Activated CD8-positive, alpha-beta memory T cell treated with anti-CD3 and anti-CD28 coated beads for 24 hours (primary cell): Measurements from ENCODE around the gene PLEKHF1.

Source experiments
- DNase-seq: peaks from one replicate; pipeline ENCODE4 v3.0.0-alpha.2; 2020

Gene PLEKHF1

DNA sequence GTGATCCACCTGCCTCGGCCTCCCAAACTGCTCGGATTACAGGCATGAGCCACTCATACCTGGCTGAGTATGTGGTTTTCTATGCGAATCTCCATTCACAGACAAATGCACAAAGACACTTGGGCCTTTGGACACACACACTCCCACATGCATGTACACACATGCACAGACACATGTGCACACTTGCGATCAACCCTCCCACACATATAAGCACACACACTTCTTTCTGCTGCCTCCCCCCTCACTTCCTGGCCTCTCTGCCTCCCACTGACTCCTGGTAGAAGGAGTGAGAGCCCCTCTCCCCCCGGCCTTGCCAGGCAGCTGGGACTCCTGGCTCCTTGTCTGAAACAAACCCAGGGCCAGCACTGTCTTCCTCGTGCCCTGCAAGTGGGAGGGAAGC, 29.3 kb upstream of the PLEKHF1 start:
- DNase-seq = no peak

DNA sequence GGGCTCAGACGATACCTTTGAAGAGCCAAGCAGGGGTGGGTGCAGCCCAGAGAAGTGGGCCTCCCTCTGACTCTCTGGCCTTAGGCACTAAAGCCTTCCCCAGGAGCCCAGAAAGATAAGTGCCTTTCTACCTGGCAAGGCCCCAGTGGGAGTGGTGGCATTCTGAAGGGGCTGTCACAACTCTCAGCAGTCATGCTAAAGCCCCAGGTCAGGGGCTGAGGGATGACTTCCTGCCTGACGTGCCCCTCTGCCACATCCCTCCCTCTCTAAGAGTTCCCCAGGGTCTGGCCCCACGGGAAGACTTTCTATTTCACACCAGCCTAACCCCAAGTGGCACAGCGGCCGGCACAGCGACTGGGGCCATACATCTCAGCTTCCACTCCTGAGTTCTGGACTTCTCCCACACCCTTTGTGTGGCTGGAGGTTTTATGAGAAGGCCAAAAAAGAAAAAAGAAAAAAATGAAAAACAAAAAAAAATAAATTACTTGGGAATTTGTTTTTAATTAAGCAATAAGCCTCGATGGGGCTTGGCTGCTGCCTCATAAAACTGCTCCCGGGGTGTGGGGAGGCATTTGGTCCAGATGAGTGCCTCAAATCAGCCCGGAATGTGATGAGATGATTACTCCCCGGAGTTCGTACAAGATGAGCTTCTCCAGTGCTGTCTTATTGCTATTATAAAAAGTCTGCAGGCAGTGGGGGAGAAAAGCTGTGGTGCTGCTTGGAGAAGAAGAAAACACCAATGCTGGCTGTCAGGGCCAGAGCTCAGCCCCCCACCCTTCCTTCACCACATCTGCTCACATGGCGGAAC, 28.5 kb upstream of the PLEKHF1 start:
- no peak for DNase-seq

DNA sequence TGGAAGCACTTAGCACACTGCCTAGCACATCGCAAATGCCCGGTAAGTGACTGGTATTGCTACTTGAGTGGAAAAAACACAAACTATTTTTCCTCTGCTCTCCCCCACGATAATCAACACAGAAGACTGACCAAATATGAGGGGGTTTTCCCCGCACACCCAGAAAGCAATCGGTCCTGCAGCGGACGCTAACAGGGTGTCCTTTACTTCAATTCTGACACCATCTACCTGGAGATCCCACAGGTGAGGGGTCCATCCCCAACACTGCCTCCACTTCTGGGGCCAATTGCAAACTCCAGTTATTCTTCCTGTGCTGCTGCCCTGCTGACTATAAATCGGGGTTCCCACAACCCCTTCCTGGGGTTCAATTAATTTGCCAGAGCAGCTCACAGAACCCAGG, 26.2 kb upstream of the PLEKHF1 start:
- no peak for DNase-seq

DNA sequence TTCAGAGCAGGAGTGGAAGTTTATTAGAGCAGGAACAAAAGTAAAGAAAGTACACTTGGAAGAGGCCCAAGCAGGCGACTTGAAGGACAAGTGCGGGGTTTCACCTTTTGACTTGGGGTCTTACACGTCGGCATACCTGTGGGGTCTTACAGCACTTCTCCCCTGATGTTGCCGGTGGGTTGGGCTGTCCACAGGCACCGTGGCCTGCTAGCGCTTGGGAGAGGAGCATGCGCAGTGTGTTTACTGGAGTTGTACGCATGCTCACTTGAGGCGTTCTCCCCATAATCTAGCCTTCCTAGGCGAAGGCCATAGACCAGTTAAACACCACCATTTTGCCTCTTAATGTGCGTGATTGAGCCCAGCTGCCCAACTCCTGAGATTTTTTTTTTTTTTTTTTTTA, 25.0 kb upstream of the PLEKHF1 start:
- DNase-seq = no peak

DNA sequence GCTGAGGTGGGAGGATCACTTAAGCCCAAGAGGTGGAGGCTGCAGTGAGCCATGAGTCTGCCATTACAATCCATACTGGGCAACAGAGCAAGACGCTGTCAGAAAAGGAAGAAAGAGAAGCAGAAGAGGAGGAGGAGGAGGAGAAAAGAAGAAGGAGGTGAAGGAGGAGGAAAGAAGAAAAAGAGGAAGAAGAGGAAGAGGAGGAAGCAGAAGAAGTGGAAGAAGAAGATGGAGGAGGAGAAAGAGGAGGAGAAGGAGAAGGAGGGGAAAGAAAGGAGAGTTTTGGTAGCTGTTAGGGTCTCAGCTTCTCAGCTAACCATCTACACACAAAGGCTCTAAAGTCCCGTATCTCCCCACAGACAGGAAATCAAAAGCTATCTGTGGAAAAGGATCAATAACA, 23.7 kb upstream of the PLEKHF1 start:
- DNase-seq = no peak

DNA sequence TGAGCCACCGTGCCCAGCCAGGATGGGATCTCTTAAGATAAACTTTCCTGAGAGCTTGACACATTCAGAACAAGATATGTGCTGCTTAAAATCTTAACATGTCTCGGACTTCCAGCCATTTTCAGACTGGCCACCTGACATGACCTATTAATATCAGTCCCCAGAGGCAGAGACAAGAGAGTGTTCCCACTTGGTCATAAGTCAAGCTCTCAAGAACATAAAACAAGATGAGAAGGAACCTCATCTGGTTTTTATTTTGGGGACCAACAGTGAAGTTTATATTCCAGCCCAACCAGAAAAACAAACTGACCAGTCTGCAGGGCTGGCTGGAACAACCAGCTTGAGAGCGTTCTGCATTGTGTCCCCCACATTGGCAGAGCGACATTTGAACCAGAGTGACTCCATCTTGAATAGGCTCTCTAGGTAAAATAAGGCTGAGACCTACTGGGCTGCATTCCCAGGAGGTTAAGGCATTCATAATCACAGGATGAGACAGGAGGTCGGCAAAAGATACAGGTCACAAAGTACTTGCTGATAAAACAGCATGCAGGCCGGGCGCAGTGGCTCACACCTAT, 21.8 kb upstream of the PLEKHF1 start:
- no peak for DNase-seq

DNA sequence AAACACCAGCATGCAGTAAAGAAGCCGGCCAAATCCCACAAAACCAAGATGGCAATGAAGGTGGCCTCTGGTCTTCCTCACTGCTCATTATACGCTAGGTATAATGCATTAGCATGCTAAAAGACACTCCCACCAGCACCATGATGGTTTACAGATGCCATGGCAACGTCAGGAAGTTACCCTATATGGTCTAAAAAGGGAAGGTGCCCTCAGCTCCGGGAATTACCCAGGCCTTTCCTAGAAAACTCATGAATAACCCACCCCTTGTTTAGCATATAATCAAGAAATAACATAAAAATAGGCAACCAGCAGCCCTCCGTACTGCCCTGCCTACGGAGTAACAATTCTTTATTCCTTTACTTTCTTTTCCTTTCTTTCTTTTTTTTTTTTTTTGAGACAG, 21.1 kb upstream of the PLEKHF1 start:
- no peak for DNase-seq

DNA sequence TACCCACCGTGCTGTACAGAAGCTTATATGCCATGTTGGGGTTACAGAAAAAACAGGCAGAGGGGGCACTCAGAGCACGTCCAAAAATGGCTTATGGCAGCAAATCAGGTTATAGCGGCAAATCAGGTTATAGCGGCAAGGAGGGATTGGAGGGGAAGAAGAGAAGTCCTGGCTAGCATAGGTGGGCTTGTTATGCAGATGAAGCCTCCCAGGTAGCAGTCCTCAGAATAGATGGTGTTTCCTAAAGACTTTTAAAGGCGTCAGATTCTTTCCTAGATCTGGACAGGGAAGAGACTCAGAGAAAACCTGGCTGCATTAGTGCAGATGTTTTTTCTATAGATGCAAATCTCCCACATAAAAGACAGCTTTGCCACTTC, 19.8 kb upstream of the PLEKHF1 start:
- DNase-seq = no peak

DNA sequence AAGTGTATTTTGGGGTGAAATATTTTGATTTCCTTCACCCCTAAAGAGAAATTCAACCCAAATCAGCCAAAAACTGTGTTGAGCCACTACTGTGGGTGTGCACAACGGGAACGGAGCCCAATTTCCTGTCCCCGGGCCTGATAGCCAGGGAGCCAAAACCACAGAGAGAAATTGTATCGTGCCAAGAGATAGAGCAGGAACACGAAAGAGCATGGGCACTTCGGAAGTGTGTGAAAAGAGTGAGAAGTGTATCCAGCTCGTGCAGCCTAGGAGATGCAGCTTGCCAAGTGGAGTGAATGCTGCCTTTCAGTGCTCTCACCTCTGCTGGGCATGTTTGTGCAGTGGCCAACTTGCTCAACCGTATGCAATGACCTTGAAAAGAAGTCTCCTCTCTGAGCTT, 19.4 kb upstream of the PLEKHF1 start:
- no peak for DNase-seq

DNA sequence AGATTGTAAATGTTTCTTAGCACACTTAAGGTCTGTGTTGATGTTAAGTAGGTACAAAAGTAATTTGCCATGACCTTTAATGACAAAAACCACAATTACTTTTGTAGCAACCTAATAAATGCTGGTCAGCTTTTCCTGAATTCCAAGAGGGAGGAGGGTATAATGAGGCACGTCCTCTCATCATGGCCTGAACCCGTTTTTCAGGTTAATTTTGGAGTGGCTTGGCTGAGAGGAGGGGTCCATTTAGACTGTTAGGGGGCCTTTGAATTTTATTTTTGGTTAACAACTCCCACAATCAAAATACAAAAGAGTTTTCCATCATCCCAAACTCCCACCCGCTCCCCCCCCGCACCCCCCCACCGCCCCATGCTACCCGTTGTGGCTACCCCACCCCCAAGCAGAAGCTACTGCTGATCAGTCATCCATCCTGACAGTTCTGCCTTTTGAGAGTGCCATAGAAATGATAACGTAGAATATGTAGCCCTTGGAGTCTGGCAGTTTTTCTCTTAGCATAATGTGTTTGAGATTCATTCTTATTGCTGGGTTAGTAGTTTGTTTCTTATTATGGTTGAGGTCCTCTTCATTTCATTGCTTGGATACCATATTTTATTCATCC, 14.4 kb upstream of the PLEKHF1 start:
- no peak for DNase-seq

DNA sequence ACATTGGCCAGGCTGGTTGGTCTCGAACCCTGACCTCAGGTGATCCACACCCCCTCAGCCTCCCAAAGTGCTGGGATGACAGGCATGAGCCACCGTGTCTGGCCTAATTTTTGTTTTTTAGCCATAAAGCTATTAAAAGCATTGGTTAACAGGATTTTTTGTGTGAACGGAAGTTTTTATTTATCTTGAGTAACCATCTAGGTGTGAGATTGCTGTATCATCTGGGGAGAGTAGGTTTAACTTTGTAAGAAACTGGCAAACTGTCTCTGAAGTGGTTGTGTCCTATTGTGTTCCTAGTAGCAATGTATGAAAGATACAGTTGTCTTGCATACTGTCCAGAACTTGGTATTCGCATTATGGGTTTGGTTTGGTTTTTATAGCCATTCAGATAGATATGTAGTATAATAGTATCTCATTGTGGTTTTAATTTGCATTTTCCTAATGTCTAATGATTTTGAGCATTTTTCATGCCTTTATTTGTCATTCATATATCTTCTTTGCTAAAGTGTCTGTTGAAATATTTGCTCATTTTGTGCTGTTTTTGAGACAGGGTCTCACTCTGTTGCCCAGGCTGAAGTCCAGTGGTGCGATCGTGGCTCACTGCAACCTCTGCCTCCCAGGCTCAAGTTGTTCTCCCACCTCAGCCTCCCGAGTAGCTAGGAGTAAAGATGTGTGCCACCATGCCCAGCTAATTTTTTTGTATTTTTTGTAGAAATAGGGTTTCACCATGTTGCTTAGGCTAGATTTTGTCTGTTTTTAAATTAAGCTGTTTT, 13.5 kb upstream of the PLEKHF1 start:
- DNase-seq = no peak

DNA sequence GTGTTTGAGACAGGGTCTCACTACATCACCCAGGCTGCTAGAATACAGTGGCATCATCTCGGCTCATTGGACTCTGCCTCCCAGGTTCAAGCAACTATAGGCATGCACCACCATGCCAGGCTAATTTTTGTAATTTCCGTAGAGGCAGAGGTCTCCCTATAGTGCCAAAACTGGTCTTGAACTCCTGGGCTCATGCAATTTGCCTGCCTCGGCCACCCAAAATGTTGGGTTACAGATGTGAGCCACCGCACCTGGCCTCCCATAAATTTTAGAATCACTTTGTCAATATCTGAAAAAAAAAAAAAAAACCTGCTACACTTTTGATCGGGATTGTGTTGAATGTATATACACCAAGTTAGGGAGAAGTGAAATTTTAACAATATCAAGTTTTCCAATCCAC, 11.9 kb upstream of the PLEKHF1 start:
- DNase-seq = no peak

DNA sequence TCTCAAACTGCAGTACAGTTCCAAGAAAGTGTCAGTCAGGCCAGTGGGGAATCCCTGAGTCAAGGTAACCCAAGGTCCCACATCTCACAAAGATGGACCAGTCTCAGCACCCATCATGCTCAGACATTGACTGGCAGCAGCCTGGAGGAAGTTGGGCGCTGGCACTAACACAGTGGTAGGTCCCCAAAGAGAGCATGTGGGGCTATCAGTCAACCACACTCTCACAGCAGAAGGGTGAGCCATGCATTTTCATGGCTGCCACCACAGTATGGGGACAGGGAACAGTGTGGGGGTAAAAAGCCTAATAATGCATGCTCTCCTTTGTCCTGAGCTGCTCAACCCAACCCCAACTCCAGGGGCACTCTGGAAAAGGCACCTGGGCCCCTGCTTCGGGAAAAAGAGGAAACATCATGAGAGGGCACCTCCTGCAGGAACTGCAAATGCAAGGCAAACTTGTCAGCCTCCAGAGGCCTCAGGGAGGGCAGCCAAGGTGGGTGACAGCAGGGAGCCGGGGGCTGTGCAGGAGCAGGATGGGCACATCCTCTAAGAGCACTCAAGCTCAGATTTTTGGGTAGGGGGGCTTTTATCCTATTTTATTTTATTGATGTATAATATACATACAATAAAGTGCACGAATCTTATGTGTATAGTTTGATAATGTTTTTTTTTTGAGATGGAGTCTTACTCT, 9.5 kb upstream of the PLEKHF1 start:
- DNase-seq = no peak

DNA sequence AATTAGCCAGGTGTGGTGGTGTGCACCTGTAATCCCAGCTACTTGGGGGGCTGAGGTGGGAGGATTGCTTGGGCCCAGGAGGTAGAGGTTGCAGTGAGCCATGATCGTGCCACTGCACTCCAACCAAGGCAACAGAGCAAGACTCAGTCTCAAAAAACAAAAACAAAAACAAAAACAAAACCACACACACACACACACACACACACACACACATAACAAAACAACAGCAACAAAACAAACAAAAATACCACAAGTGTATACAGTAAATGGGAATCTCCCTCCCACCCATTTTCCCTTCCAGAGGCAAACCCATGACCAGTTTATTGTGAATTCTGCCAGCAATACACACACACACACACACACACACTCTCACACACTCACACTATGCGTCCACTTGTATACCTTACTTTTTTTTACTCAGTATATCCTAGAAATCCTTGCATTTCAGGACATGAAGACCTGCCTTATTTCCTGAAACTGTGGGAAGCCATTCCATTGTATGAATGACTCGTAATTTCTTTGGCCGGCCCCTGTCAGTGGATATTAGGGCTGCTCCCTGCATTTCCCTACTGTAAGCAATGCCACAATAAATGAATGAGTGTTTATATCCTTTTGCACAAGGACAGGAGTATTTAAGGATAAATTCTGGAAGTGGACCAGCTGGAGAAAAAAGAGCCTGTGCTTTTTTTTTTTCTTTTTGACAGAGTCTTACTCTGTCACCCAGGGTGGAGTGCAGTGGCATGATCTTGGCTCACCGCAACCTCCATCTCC, 6.9 kb upstream of the PLEKHF1 start:
- DNase-seq = no peak

DNA sequence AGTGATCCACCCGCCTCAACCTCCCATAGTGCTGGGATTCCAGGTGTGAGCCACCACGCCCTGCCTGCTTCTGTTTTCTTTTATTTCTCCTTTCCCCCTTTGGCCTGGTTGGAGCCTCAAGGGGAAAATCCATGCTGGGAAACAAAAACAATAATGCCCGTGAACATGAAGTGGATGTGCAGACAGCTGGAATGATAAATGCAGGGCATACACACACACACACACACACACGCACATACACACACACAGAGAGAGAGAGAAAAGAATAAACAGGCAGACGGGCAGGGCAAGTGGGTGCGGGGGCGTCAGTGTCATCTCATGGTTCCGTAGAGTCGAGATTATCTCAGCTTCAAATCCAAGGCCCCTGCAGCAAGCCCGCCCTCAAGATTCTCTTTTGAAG, 4.4 kb upstream of the PLEKHF1 start:
- no peak for DNase-seq

DNA sequence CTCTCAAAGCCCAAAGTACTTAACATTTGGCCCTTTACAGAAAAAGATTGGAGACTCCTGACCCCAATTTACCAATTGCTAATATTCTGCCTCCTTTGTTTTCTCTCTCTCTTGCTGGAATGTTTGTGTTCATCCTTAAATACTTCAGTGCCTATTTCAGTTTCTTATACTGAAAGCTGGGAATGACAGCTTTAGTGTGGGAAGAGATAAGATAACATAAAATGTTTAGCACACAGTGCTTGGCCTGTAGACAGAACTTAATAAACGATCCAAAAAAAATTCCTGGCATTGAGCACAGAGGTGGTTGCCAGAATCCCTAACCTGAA, 3.0 kb upstream of the PLEKHF1 start:
- DNase-seq = no peak

DNA sequence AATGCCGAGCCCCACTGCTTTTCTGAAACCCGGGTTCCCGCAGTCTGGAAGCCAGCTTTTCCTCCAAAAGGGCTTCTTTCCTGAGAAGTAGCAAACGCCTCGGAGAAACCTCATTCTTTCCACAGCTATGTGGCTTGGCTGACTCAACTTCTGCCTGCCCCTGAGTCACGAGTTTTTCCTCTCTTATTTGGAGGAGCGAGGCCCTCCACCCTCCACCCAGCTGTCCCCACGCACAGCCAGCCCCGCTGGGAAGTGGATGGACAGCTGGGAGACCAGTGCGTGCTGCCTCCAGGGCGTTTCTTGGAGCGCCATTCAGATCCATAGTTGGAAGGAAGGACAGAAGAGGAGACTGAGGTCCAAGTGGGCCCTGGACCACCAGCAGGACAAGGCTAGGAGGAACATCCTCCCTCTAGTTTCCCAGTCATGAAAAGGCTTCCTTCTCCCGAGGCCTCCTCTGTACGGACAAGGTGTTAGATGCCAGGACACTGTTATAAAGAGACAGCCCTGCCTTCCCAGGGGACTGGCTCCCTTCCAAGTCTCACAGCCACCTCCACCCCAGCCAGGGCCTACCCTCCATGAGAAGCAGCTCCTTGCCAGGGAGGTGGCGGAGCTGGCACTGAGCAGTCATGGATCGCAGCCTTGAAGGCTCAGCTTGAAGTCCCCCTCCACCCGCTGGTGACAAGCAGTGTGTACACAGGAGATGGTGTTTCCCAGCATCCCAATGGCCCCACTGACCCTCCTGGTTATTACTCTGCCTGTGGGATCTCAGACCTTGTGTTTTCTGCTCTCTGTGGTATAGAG, 2.5 kb upstream of the PLEKHF1 start:
- no peak for DNase-seq

DNA sequence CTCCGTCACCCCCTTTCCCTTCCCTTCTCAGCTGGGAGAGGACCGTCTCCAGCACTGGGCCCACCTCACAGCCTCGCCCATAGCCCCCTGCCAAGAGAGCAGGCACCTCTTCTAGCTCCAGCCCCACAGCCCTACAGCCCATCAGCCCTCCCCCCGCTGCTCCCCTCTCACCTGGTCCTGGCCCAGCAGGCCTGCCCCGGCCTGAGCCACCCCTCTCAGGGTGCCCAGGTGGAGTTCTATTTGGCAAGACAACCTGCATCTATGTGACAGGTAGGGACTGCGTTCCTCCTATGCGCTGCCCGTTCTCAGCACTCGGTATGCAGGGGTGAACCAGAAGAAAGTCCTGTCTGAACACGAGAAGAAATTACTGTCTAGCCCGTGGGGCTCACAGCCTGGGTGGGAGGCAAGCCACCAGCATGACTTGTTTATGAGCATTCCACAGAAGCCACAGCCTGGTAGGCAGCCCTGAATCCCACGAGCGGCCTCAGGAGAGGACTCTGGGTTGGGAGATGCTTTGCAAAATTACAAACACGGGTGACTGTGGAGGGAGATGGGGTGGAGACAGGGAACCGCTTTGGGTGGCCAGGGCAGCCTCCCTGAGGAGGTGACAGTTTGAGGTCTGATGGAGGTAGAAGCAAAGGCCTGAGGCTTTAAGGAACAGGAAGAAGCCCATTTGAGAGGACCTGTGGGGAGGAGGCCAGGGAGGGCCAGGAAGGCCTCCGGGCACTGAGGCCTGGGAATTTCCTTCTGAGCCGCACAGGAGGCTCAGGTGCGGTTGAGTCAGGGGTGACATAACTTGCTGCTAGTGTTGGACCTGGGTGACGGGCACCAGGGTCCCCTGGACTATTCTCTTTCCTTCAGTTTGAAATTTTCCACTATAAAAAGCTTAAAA, 1.2 kb upstream of the PLEKHF1 start:
- no peak for DNase-seq

DNA sequence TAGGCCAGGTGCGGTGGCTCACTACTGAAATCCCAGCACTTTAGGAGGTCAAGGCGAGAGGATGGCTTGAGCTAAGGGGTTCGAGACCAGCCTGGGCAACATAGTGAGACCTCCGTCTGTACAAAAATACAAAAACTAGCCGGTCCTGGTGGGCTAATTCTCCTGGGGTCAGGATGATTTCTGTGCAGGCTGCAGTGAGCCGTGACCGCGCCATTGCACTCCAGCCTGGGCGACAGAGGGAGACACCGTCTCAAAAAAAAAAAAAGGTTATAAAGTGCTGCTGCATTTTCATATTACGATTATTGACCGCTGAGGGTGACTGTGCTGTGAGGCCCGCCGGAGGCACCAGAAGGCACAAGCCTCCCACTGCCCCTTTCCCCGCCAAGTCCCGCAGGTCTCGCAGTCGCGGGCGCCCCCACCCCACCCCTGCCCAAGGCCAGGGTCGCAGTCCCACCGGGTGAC, 477 bp upstream of the PLEKHF1 start:
- no peak for DNase-seq

DNA sequence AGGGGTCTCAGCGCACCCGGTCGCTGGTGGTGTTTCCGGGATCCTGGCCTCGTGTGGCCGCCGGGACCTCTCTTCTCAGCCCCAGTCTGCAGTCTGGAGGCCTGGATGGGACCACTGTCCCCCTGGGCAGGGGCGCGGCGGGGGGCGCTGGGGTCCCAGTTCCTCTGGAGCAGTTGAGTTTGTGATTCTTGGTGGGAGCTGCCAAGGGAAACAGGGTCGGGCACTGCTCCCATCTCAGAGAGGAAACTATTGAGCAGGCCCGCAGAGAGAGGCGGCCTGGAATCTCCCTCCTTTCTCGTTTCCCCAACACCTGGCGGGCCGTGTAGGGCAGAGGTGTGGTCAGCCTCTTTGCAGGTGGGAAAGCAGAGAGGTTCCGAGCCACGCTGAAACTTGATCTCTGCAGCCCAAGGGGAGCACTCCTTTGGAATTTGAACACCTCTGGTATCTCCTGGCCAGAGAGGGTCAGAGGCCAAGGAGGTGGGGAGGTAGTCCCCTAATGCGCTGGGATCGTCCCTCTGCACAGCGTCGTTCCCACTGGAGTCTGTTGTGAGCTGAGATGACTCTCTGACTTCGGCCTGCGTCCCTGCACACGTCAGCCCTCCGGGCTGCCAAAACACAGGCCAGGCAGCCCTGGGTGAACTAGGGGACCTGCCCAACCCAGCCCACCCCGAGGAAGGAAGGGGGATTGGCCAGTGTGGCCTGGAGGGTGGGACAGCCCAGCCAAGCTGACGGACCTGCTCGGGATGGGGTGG, 741 bp downstream of the PLEKHF1 start:
- no peak for DNase-seq
